Activated CD4-positive, alpha-beta T cell treated with anti-CD3 and anti-CD28 coated beads, Interleukin-2, amount 10 ng/mL, durations not matched to agents 7 days and 5 days (primary cell): ENCODE measurements around the gene MBD5. TPM values are rescaled to one million over a fixed set of nuclear protein-coding genes. Genes with fewer than 3 reads are reported as not detected.

Experiments
- CTCF ChIA-PET: fragments of 350-600 bp; sonication (Branson Sonifier 250); formaldehyde crosslinking; loops from one replicate; lab custom pipeline; 2021; ENCODE audit warnings: antibody characterized with exemption; lab: Charles Lee
- POLR2A ChIA-PET: fragments of 350-600 bp; sonication (Branson Sonifier 250); formaldehyde crosslinking; loops from one replicate; lab custom pipeline; 2021; ENCODE audit warnings: antibody characterized with exemption; lab: Charles Lee
- DNase-seq: peaks from one replicate; pipeline ENCODE4 v3.0.0-alpha.2; 2020
- H3K27ac Mint-ChIP-seq: one replicate; pipeline ENCODE4 v1.8.0; 2021; ENCODE audit warnings: mild to moderate bottlenecking, moderate library complexity, mixed read lengths
- H3K27me3 Mint-ChIP-seq: one replicate; pipeline ENCODE4 v1.8.0; 2021; ENCODE audit warnings: mixed read lengths
- H3K36me3 Mint-ChIP-seq: one replicate; pipeline ENCODE4 v1.8.0; 2021; ENCODE audit warnings: low read depth, mixed read lengths
- H3K4me1 Mint-ChIP-seq: one replicate; pipeline ENCODE4 v1.8.0; 2021; ENCODE audit warnings: mixed read lengths
- H3K4me3 Mint-ChIP-seq: one replicate; pipeline ENCODE4 v1.8.0; 2021; ENCODE audit warnings: mild to moderate bottlenecking, moderate library complexity, mixed read lengths
- H3K9me3 Mint-ChIP-seq: one replicate; pipeline ENCODE4 v1.8.0; 2021; ENCODE audit warnings: mixed read lengths
- total RNA-seq, 2 experiments: library from RNA; stranded (reverse); gene quantifications; one replicate each; pipeline ENCODE4 v1.2.3, GENCODE V29; 2021

Gene MBD5
- total RNA-seq, 2 experiments from 2014 or later = 41.1 to 51.7 TPM

- DNase-seq = no peak
- Mint-ChIP-seq H3K4me3 (no peak overlapping the region), H3K36me3 (peaks cover 7% of the 10 kb centered on the region), H3K4me1 (peaks cover 13% of the 10 kb centered on the region), H3K27me3 (no peaks in the 10 kb centered on the region), H3K27ac (no peak overlapping the region), H3K9me3 (no peaks in the 10 kb centered on the region)
- POLR2A ChIA-PET = no interaction called here
- CTCF ChIA-PET = interaction anchor here (0.7 to 1.0 kb wide), 3 partner anchors 8 to 43 kb away, joined by 3 read pairs; partner anchors contain the start of genes MBD5 and ORC4
Observed at GRCh38 chr2:148028781-148029180, 7.9 kb downstream of the MBD5 start.

- H3K27ac Mint-ChIP-seq = no peak overlapping the region
- H3K27me3 Mint-ChIP-seq = no peaks in the 10 kb centered on the region
- ChIA-PET CTCF (no interaction called here), POLR2A (no interaction called here)
- DNase-seq = no peak
- H3K36me3 Mint-ChIP-seq = peaks cover 3% of the 10 kb centered on the region
- no peaks in the 10 kb centered on the region for H3K9me3 Mint-ChIP-seq
- no peak overlapping the region for H3K4me3 Mint-ChIP-seq
- H3K4me1 Mint-ChIP-seq = peaks cover 5% of the 10 kb centered on the region
Observed at GRCh38 chr2:148031152-148031551, 10.3 kb downstream of the MBD5 start.

GRCh38 chr2:148032215-148032614 lies 11.3 kb downstream of the MBD5 start:
- CTCF ChIA-PET = interaction anchor here (0.7 kb wide), 1 partner anchor 371 kb away, joined by 3 read pairs; no protein-coding TSS in a partner anchor
- H3K36me3 Mint-ChIP-seq = no peaks in the 10 kb centered on the region
- H3K4me3 Mint-ChIP-seq = no peak overlapping the region
- no peak overlapping the region for H3K27ac Mint-ChIP-seq
- H3K9me3 Mint-ChIP-seq = no peaks in the 10 kb centered on the region
- peaks cover 3% of the 10 kb centered on the region for H3K4me1 Mint-ChIP-seq
- no peaks in the 10 kb centered on the region for H3K27me3 Mint-ChIP-seq
- no peak for DNase-seq
- POLR2A ChIA-PET = no interaction called here

GRCh38 chr2:148039783-148040182 lies 18.9 kb downstream of the MBD5 start:
- Mint-ChIP-seq H3K9me3 (no peaks in the 10 kb centered on the region), H3K27ac (no peak overlapping the region), H3K4me3 (no peak overlapping the region), H3K27me3 (no peaks in the 10 kb centered on the region), H3K4me1 (no peaks in the 10 kb centered on the region), H3K36me3 (no peaks in the 10 kb centered on the region)
- ChIA-PET CTCF (interaction anchor here (0.9 kb wide), 1 partner anchor 18 kb away, joined by 3 read pairs; no protein-coding TSS in a partner anchor), POLR2A (no interaction called here)
- DNase-seq = no peak

DNA sequence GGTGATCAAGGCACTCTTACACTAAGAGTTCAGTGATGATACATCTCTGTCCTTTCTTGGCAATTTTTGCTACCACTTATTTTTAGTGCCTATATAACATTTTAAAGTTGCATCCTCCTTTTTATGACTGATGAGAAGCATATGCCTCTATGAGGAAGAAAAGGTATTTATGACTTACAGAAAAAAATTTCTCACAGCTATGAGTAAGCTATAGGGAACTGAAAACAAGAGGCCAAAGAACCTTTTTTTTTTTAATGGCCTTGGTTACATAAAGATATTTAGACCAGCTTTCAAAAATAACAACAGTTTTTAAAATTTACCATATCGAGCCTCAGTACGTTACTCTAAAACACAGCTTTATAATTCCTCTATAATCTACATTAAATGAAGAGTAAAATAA lies 21.3 kb downstream of the MBD5 start:
- Mint-ChIP-seq H3K9me3 (no peaks in the 10 kb centered on the region), H3K27me3 (no peaks in the 10 kb centered on the region), H3K4me1 (peaks cover 10% of the 10 kb centered on the region), H3K4me3 (no peak overlapping the region), H3K27ac (no peak overlapping the region), H3K36me3 (no peaks in the 10 kb centered on the region)
- ChIA-PET CTCF (interaction anchor here (0.7 to 0.8 kb wide), 2 partner anchors 13 to 181 kb away, joined by 3 to 5 read pairs; no protein-coding TSS in a partner anchor), POLR2A (no interaction called here)
- no peak for DNase-seq

GRCh38 chr2:148044322-148044721 lies 23.4 kb downstream of the MBD5 start:
- ChIA-PET CTCF (no interaction called here), POLR2A (no interaction called here)
- Mint-ChIP-seq H3K36me3 (peaks cover 2% of the 10 kb centered on the region), H3K27ac (no peak overlapping the region), H3K9me3 (no peaks in the 10 kb centered on the region), H3K27me3 (no peaks in the 10 kb centered on the region), H3K4me3 (no peak overlapping the region), H3K4me1 (peaks cover 25% of the 10 kb centered on the region)
- DNase-seq = no peak

DNA sequence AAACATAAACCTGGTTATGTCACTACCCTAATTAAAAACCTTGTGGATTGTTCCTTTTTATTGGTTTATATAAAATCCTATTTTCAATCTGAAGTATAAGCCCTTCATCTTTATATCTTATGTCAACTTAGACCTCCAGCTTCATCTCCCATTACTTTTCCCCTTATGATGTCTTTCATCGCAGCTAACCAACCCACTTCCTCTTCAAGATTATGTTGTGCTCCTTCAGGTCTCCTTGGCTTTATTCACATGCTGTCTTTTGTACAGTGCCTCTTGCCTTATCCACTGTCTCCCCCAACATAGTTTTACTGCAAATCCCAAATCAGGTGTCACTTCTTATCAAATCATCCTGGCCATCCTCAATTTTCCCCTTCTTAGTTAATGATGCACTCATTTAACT lies 25.9 kb downstream of the MBD5 start:
- H3K36me3 Mint-ChIP-seq = peaks cover 4% of the 10 kb centered on the region
- peaks cover 34% of the 10 kb centered on the region for H3K4me1 Mint-ChIP-seq
- H3K27me3 Mint-ChIP-seq = no peaks in the 10 kb centered on the region
- ChIA-PET CTCF (no interaction called here), POLR2A (no interaction called here)
- no peak for DNase-seq
- H3K9me3 Mint-ChIP-seq = no peaks in the 10 kb centered on the region
- H3K4me3 Mint-ChIP-seq = no peak overlapping the region
- no peak overlapping the region for H3K27ac Mint-ChIP-seq

DNA sequence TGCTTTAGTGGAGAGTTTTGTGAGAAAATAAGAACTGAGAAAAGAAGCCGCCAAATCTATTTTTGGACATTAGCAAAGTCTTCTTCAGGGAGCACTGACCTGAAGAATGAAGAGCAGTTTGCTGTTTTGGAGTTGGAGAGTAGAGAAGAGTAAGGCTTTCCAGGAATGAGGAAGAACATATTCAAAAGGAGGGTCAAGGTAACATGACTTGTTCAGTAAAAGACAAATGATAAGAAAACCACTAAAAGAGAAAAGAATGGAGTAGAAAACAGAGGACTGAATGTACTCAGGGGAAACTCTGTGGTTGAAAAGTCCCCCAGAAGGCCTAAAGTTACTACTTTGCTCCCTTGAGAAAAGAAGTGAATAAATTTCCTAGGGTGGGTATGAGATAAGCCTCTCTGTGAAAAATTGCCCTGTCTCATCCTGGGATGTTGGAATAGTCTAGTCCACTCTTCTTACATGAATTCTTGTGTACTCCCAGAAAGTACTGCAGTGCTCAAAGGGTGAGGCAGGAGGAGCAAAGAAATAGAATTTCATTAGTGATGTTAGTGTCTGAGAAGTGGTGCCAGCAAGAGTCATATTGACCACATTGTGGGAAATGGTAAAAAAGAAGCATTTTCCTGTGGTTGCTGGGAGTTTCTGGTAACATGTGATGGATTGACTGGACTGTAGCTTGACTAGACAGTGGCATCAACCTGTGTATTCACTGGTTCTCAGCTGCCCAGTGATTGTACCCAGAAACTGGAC lies 27.8 kb downstream of the MBD5 start:
- H3K27ac Mint-ChIP-seq = no peak overlapping the region
- H3K9me3 Mint-ChIP-seq = no peaks in the 10 kb centered on the region
- CTCF ChIA-PET = no interaction called here
- no peaks in the 10 kb centered on the region for H3K27me3 Mint-ChIP-seq
- peaks cover 34% of the 10 kb centered on the region for H3K4me1 Mint-ChIP-seq
- no peak overlapping the region for H3K4me3 Mint-ChIP-seq
- POLR2A ChIA-PET = no interaction called here
- H3K36me3 Mint-ChIP-seq = peaks cover 7% of the 10 kb centered on the region
- no peak for DNase-seq

DNA sequence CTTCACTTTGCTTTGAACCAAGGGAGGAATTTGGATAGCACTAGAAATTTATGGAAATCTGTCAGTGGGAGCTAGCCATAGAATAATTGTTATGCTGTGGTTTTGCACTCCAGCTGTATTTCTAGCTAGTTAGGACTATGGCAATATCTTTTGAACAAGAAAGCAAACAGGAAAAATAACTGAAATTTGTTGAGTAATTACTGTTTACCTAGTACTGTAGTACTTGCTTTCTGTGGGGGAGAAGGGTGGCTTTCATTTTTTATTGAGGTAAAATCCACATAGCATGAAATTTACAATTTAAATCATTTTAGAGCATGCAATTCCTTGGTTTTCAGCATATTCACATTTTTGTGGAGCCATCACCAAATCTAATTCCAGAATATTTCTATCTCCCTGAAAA lies 28.4 kb downstream of the MBD5 start:
- H3K4me3 Mint-ChIP-seq = no peak overlapping the region
- CTCF ChIA-PET = no interaction called here

GRCh38 chr2:148052687-148053086 lies 31.8 kb downstream of the MBD5 start:
- Mint-ChIP-seq H3K27ac (no peak overlapping the region), H3K4me3 (no peak overlapping the region), H3K9me3 (no peaks in the 10 kb centered on the region), H3K27me3 (no peaks in the 10 kb centered on the region), H3K4me1 (peaks cover 20% of the 10 kb centered on the region), H3K36me3 (peaks cover 7% of the 10 kb centered on the region)
- ChIA-PET POLR2A (no interaction called here), CTCF (no interaction called here)
- DNase-seq = no peak

More for the DNA sequence above, 28.4 kb downstream of the MBD5 start:
- DNase-seq = no peak
- H3K27ac Mint-ChIP-seq = no peak overlapping the region
- POLR2A ChIA-PET = no interaction called here
- H3K9me3 Mint-ChIP-seq = no peaks in the 10 kb centered on the region
- H3K27me3 Mint-ChIP-seq = no peaks in the 10 kb centered on the region
- peaks cover 34% of the 10 kb centered on the region for H3K4me1 Mint-ChIP-seq
- H3K36me3 Mint-ChIP-seq = peaks cover 7% of the 10 kb centered on the region

DNA sequence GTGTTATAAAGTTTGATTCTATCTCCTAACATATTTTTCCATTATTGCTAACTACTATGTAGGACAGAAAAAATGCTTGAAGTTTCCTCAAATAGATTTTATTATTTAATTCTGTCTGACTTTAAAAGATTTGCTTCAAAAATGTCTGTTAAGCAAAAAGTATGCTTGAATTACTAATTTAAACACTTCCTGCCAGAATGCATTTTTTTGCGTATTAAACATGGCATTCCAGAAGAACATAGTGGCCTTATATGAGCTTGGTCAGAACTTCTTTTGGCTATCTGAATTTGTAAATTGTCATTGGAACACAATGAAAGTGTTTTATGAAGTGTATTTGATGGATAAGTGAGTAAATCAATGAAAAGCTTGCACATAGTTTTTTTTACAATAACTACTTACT lies 37.8 kb downstream of the MBD5 start:
- Mint-ChIP-seq H3K27ac (no peak overlapping the region), H3K27me3 (no peaks in the 10 kb centered on the region), H3K9me3 (no peaks in the 10 kb centered on the region), H3K4me1 (no peaks in the 10 kb centered on the region), H3K36me3 (peaks cover 3% of the 10 kb centered on the region), H3K4me3 (no peak overlapping the region)
- CTCF ChIA-PET = no interaction called here
- DNase-seq = no peak
- POLR2A ChIA-PET = no interaction called here

DNA sequence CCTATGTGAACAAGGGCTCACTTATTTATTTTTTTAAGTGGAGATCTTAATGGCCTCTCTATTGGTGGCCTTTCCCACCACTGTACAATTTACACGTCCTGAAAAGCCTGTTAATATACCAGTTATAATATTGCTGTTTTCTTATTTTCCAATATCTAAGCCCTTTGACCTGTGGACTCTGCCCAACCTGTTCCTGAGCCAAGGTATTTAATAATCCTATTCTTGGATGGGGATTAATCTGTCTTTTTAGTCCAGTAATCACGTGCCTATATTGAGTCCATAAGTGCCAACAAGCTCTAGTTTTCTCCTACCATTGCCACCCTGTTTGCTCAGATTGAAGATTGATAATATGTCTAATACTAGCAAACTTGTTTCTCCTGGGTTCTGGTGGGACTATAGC lies 42.7 kb downstream of the MBD5 start:
- CTCF ChIA-PET = no interaction called here
- H3K9me3 Mint-ChIP-seq = no peaks in the 10 kb centered on the region
- no peak overlapping the region for H3K27ac Mint-ChIP-seq
- no peaks in the 10 kb centered on the region for H3K27me3 Mint-ChIP-seq
- no peak overlapping the region for H3K4me3 Mint-ChIP-seq
- DNase-seq = no peak
- no peaks in the 10 kb centered on the region for H3K4me1 Mint-ChIP-seq
- POLR2A ChIA-PET = no interaction called here
- peaks cover 4% of the 10 kb centered on the region for H3K36me3 Mint-ChIP-seq

DNA sequence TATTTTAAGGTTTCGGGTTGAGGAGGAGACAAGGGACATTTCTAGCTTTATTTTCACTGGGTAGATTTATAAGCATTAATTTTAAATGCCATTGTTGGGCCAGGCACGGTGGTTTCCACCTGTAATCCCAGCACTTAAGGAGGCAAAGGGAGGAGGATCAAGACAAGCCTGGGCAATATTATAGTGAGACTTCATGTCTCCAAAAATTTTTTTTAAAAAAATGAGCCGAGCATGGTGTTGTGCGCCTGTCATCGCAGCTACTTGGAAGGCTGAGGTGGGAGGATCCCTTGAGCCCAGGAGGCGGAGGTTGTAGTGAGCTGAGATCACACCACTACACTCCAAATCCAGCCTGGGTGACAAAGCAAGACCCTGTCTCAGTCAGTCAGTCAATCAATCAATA lies 45.0 kb downstream of the MBD5 start:
- ChIA-PET POLR2A (no interaction called here), CTCF (no interaction called here)
- no peaks in the 10 kb centered on the region for H3K4me1 Mint-ChIP-seq
- peaks cover 4% of the 10 kb centered on the region for H3K36me3 Mint-ChIP-seq
- no peak overlapping the region for H3K27ac Mint-ChIP-seq
- no peak overlapping the region for H3K4me3 Mint-ChIP-seq
- no peaks in the 10 kb centered on the region for H3K27me3 Mint-ChIP-seq
- no peak for DNase-seq
- H3K9me3 Mint-ChIP-seq = no peaks in the 10 kb centered on the region

DNA sequence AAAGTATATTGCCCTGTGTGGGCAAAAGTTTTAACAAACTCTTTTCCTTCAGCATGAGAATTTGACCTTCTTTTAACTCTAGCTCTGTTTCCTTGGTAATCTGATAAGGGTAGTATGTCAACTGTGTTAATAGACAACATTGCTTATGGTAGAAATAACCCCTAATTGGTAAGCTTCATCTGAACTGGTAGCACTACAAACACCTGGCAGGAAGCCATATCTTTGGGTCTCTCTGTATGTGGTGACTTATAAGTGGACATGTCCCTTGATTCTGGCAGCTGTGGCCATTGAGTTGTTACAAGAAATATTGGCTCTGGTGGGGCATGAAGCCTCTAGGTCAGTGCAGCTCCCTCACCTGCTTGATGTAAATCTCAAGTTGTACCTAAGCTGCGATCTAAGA lies 46.9 kb downstream of the MBD5 start:
- H3K27me3 Mint-ChIP-seq = no peaks in the 10 kb centered on the region
- DNase-seq = no peak
- H3K4me3 Mint-ChIP-seq = no peak overlapping the region
- ChIA-PET POLR2A (no interaction called here), CTCF (interaction anchor here (0.9 kb wide), 1 partner anchor 9 kb away, joined by 3 read pairs; no protein-coding TSS in a partner anchor)
- H3K27ac Mint-ChIP-seq = no peak overlapping the region
- peaks cover 4% of the 10 kb centered on the region for H3K36me3 Mint-ChIP-seq
- no peaks in the 10 kb centered on the region for H3K9me3 Mint-ChIP-seq
- no peaks in the 10 kb centered on the region for H3K4me1 Mint-ChIP-seq
